AG09319 (cell line): ENCODE measurements around the gene ECM2.

Source experiments
- DNase-seq: peaks from one replicate; pipeline ENCODE4 v3.0.0-alpha.2; 2010; ENCODE audit warnings: low read depth; ENCODE audit errors: extremely low read depth
- TF ChIP-seq, protein P1 (sequence below): IDR thresholded peaks from 2 replicates; pipeline ENCODE4 v1.5.1; 2011; ENCODE audit warnings: low read depth, mild to moderate bottlenecking, inconsistent platforms, low read length, moderate library complexity

Gene ECM2

DNA sequence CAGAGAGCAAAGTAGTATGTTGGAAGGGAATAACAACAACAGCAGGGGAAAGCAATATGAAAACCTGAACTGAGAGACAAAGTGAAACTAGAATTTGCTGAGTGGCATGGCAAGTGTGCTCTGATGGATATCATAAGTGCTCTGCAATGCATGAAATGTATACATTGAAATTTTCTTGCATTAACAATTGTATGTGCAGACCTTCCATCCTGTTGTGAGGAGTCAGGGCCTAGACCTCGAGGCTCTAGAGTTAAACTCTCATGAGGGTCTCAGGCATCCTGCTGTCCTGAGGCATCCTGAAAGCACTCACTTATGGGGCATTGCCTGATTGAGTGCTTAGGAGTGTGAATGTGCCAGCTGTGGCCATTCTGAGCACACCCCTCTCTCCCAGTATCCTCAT lies 1.1 kb downstream of the ECM2 start:
- DNase-seq = no peak

DNA sequence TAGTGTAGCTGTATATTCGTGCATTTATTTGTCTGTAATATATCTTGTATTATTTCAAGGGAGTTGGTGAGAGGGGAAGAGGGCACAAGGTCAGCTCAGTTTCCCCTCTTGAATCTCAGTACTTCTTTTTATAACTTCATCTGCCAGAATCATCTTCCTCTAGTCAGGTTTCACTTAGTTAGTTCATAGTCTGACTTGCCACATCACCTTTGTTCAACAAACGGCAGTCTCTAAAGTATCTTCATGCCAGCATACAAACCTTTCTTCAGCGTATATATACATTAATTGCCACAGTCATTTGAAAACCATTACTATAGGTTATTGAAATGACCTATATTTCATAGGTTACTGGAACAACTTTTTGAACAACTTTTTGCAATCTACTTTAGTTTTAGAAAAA lies 1.6 kb downstream of the ECM2 start:
- DNase-seq = no peak
- TF ChIP-seq, protein P1, sequence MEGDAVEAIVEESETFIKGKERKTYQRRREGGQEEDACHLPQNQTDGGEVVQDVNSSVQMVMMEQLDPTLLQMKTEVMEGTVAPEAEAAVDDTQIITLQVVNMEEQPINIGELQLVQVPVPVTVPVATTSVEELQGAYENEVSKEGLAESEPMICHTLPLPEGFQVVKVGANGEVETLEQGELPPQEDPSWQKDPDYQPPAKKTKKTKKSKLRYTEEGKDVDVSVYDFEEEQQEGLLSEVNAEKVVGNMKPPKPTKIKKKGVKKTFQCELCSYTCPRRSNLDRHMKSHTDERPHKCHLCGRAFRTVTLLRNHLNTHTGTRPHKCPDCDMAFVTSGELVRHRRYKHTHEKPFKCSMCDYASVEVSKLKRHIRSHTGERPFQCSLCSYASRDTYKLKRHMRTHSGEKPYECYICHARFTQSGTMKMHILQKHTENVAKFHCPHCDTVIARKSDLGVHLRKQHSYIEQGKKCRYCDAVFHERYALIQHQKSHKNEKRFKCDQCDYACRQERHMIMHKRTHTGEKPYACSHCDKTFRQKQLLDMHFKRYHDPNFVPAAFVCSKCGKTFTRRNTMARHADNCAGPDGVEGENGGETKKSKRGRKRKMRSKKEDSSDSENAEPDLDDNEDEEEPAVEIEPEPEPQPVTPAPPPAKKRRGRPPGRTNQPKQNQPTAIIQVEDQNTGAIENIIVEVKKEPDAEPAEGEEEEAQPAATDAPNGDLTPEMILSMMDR = no peak

More for the DNA sequence above, 1.1 kb downstream of the ECM2 start:
- TF ChIP-seq, protein P1 = no peak

DNA sequence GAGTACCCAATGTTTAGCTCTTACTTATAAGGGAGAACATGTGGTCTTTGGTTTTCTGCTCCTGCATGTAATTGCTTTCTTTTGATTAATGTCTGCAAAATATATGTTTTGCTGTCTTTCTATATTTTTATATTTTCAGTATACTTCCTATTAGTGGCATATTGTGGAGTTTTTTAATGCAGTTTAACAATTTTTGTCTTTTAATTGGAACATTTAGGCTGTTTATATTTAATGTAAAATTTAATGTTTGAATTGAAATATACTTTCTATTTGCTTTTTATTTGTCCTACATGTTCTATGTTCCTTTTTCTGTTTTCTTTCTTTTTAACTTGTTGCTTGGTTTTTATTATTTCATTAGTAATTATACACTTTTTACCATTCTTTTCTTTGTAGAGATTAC lies 4.9 kb downstream of the ECM2 start:
- DNase-seq = no peak
- TF ChIP-seq, protein P1 = no peak

DNA sequence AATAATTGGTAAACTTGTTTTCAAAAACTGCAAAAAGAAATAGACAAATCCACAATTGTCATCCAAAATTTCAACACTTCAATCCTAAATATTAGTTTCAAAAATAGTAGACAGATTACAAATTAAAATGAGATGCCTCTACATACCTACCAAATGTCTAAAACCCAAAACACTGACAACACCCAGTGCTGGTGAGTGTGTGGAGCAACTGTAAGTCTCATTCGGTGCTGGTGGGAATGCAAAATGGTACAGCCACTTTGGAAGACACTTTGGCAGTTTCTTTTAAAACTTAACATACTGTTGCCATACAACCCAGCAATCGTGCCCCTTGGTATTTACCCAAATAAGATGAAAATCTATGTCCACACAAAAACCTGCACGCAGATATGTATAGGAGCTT lies 6.7 kb downstream of the ECM2 start:
- DNase-seq = no peak
- TF ChIP-seq, protein P1 = no peak

DNA sequence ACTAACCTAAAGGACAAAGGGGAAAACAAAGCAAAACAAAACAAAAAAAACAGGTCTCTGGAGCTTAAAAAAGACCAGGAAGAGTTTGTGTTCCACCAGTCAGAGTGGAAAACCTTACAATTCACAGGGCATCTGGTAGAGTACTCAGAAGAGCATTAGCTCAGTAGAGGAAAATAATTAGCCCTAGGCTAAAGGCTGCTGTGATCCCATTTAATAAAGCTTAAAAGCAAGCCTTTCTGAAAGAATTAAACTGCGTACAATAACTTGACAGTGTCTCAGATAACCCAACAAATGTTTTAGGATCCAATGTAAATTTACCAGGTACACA lies 7.3 kb downstream of the ECM2 start:
- no peak for DNase-seq
- TF ChIP-seq, protein P1 = no peak

DNA sequence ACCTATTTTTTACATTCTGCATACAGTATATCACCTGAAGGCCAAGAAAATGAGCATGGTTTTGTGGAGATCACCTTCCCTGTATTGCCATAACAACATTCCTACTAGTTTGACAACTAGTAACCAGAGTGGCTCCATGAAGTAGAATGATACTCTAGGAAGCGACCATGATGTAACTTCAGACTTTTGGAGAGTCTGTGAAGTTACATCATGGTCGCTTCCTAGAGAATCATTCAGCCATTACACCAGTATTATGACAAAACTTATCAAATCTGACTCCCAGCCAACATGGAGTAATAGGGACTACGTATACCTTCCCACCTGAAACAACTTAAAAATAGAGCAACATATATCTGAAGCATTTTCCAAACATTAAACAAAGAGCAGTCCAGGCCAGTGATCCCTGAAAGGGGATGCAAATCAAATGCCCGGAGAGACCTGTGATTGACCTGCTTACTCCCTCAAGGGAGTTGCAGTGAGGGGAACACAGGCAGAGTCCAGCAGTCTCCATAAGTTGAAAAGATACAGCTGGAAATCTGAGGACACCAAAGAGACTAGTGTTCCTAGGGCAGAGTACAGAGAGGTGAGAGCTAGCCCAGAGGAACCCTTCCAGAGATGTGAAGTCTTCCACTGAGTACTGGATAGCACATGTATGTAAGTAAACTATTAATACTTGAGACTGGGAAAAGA lies 7.8 kb downstream of the ECM2 start:
- DNase-seq = no peak
- TF ChIP-seq, protein P1 = no peak

DNA sequence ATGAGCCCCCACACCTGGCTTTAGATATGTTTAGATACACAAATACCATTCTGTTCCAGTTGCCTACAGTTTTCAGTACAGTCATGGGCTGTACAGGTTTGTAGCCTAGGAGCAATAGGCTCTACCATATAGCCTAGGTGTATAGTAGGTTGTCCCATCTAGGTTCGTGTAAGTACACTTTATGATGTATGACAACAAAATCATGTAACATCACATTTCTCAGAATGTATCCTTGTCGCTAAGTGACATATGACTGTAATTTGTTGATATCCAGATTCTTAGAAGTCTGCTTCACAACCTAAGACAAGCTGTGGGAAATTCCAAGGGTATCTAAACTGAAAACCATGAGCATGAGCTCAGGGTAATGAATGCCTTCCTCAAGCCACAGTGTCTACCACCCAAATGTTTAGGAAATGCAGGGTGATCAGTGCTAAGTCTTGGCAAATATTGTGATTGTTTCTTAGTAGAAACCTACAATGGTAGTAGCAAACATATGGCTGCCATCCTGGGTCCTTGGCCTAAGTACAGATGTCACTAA lies 8.4 kb downstream of the ECM2 start:
- DNase-seq = no peak
- TF ChIP-seq, protein P1 = no peak
